K562 (cell line): Measurements from ENCODE around the gene ENKD1. TPM values are rescaled to one million over a fixed set of nuclear protein-coding genes. Genes with fewer than 3 reads are reported as not detected.

Experiments
- ATAC-seq: fragments of 200-7000 bp; cut with Tn5 transposase; 3 replicates; pipeline ENCODE4 v1.9.1; 2020; ENCODE audit warnings: moderate library complexity
- BruUV-seq: library from RNA; stranded (reverse); fragments of 400-500 nt; replicated peaks from 2 replicates; lab custom pipeline; 2021; lab: Mats Ljungman, UMichigan
- CTCF ChIA-PET: fragments of 300-600 bp; formaldehyde crosslinking; extraction: SDS; loops from one replicate; lab custom pipeline; 2021; ENCODE audit warnings: low intra/inter-chr PET ratio; lab: Yijun Ruan, JAX
- POLR2A ChIA-PET: fragments of 300-600, 350-650 bp; sonication (Branson Sonifier 250); formaldehyde crosslinking; extraction: SDS; loops from one replicate; lab custom pipeline; 2021; ENCODE audit warnings: antibody characterized with exemption, inconsistent platforms; lab: Yijun Ruan, JAX
- DNase-seq, 4 experiments: peaks; one replicate each; pipeline versions ENCODE4 v3.0.0 to v3.0.0-alpha.2; 2011 to 2018; ENCODE audit warnings: low spot score in 3 of 4, mixed read lengths in 3 of 4; ENCODE audit errors: extremely low read depth in 1 of 4
- FAIRE-seq: peaks from 2 replicates; lab custom pipeline; 2011; peaks lifted over from hg19 to GRCh38; lab: Jason Lieb, UNC
- H2AFZ ChIP-seq: 2 replicates; pipeline ENCODE4 v1.6.0; 2011; ENCODE audit warnings: low read depth, low read length, control low read depth, inconsistent platforms
- H3K27ac ChIP-seq: fragments of 200-600 bp; 3 replicates; pipeline ENCODE4 v1.8.0; 2011; ENCODE audit warnings: low read depth, mild to moderate bottlenecking, control low read depth, inconsistent platforms, low read length, moderate library complexity, mixed read lengths; ENCODE audit errors: extremely low read depth
- H3K27me3 ChIP-seq, 2 experiments: fragments of 300-600 bp in 1 of 2; 2 replicates in 1 of 2; 3 replicates in 1 of 2; pipeline versions ENCODE4 v1.6.0 to v1.8.0; 2011; ENCODE audit warnings: inconsistent platforms in 2 of 2, low read length in 2 of 2, mild to moderate bottlenecking in 1 of 2, mixed read lengths in 1 of 2, moderate library complexity in 1 of 2; ENCODE audit not compliant: control insufficient read depth in 2 of 2, insufficient read depth in 2 of 2
- H3K36me3 ChIP-seq: fragments of 300-600 bp; 3 replicates; pipeline ENCODE4 v1.8.0; 2011; ENCODE audit warnings: mild to moderate bottlenecking, low read length, inconsistent platforms; ENCODE audit not compliant: control insufficient read depth, insufficient read depth
- H3K4me1 ChIP-seq, 2 experiments: fragments of 200-600 bp in 1 of 2; replicated peaks in 1 of 2; 2 replicates in 1 of 2; 3 replicates in 1 of 2; pipeline versions ENCODE4 v1.5.1 to v1.8.0; 2011; ENCODE audit warnings: inconsistent platforms in 2 of 2, low read length in 2 of 2, mild to moderate bottlenecking in 1 of 2, mixed read lengths in 1 of 2, moderate library complexity in 1 of 2; ENCODE audit not compliant: control insufficient read depth in 2 of 2, insufficient read depth in 2 of 2
- H3K4me2 ChIP-seq: 2 replicates; pipeline ENCODE4 v1.6.1; 2011; ENCODE audit warnings: low read length, control low read depth, inconsistent platforms, mixed read lengths; ENCODE audit not compliant: insufficient read depth
- H3K4me3 ChIP-seq: fragments of 200-600 bp; sonication (generic), shearing (Covaris generic); 2 replicates; pipeline ENCODE4 v1.5.1; 2016; ENCODE audit warnings: control low read depth, inconsistent platforms
- H3K79me2 ChIP-seq: fragments of 200-600 bp; 3 replicates; pipeline ENCODE4 v1.8.0; 2011; ENCODE audit warnings: low read length, inconsistent platforms; ENCODE audit not compliant: control insufficient read depth, insufficient read depth
- H3K9ac ChIP-seq, 2 experiments: 2 replicates each; pipeline versions ENCODE4 v1.6.0 to v1.6.1; 2011; ENCODE audit warnings: low read depth in 2 of 2, low read length in 2 of 2, control low read depth in 1 of 2, inconsistent platforms in 1 of 2, mild to moderate bottlenecking in 1 of 2, mixed read lengths in 1 of 2; ENCODE audit not compliant: insufficient read depth in 1 of 2
- H3K9me1 ChIP-seq: one replicate; pipeline ENCODE4 v1.6.0; 2011; ENCODE audit warnings: inconsistent platforms, mild to moderate bottlenecking, low read length, moderate library complexity; ENCODE audit not compliant: control insufficient read depth, insufficient read depth
- H3K9me3 ChIP-seq: replicated peaks from 2 replicates; pipeline ENCODE4 v1.5.1; 2011; ENCODE audit warnings: low read depth, low read length, inconsistent platforms; ENCODE audit not compliant: control insufficient read depth, insufficient read depth
- H4K20me1 ChIP-seq: replicated peaks from 2 replicates; pipeline ENCODE4 v1.6.1; 2011; ENCODE audit warnings: low read length, inconsistent platforms, mixed read lengths; ENCODE audit not compliant: control insufficient read depth, insufficient read depth
- RBFOX2 ChIP-seq: fragments of 200-400 bp; formaldehyde crosslinking; IDR thresholded peaks from 2 replicates; pipeline ENCODE4 v1.6.1; 2017; ENCODE audit warnings: low read depth, mild to moderate bottlenecking, low read length, moderate library complexity
- WGBS: fragments of 100-300 bp; shearing (Covaris generic); methylation state at CpG from one replicate; pipeline ENCODE4 v1.1.6; 2016; ENCODE audit warnings: low coverage, mixed read lengths; ENCODE audit not compliant: insufficient coverage; ENCODE audit errors: missing lambda C conversion rate; 5-methylcytosine and 5-hydroxymethylcytosine counted together
- in situ Hi-C: fragments of 300-500 bp; cut with MboI; formaldehyde crosslinking; loops from 4 replicates; pipeline ENCODE4 v1.15.0; 2018; ENCODE audit warnings: inconsistent platforms, mixed read lengths
- intact Hi-C: fragments of 100-400 bp; cut with micrococcal nuclease; formaldehyde crosslinking; loops from 2 replicates; pipeline ENCODE4 v1.14.2; 2022
- polyA plus RNA-seq, 8 experiments: library from polyadenylated mRNA; depleted of rRNA in 4 of 8; stranded (reverse) in 5 of 8; unstranded in 3 of 8; fragments of >200 nt; fragmentation: Nextera tagmentation in 2 of 8; fragmentation: Illumina TruSeq in 1 of 8; extraction: Ambion mirVana in 2 of 8; extraction: Trizol in 1 of 8; gene quantifications; 2 replicates each; pipeline versions ENCODE4 v1.2.1 to v1.2.3, GENCODE V29; 2011 to 2014; ENCODE audit warnings: inconsistent platforms in 1 of 8, missing spikeins in 1 of 8
- total RNA-seq, 7 experiments: library from RNA; depleted of rRNA in 6 of 7; stranded (reverse); fragments of >200 nt in 6 of 7; fragmentation: Illumina TruSeq in 2 of 7; extraction: Trizol in 2 of 7; gene quantifications; 2 replicates each; pipeline versions ENCODE4 v1.2.1 to v1.2.3, GENCODE V29; 2011 to 2021; ENCODE audit warnings: low replicate concordance in 1 of 7
- TF ChIP-seq, protein P1 (sequence below): sonication (generic); formaldehyde crosslinking; IDR thresholded peaks from 2 replicates; pipeline ENCODE4 v1.8.0; 2022; ENCODE audit warnings: missing genetic modification reagents, mild to moderate bottlenecking, moderate library complexity, borderline replicate concordance
- TF ChIP-seq, protein P2 (sequence below): fragments of 450-650 bp; formaldehyde crosslinking; IDR thresholded peaks from 2 replicates; pipeline ENCODE4 v1.4.0; 2022; ENCODE audit warnings: missing genetic modification characterization

The ENKD1 gene
- total and polyA plus RNA-seq, 9 of the 15 experiments (the other 6 are each of a cell fraction or from before 2014, with no cell fraction given) = 1.1 to 26.9 (median 8.3) TPM

DNA sequence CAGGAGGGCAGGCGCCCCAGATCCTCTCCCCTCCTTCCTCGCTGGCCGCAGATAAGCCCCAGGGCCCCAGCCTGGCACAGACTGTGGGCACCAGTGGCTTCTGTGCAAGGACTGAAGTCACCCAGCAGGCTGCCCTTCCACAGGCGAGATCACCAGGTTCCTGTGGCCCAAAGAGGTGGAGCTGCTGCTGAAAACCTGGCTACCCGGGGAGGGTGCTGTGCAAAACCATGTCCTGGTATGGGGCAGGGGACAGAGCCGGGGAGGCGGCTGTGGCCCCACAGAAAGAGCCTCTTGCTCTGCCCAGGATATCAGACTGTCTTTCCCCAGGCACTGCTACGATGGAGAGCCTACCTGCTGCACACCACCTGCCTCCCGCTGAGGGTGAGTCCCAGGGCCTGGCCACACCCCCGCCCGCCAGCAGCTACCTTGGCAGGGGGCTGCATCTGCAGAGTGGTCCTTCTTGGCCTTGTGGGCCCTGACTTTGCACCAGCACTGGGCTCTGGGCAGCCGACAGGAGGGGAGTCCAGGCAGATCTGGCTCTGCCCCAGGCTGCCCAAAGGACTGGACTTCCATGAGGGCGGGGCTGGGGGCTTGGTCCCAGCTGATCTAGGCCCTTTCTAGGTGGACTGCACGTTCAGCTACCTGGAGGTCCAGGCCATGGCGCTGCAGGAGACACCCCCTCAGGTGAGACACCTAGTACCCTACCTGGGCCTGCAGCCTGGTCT, 21.0 kb downstream of the ENKD1 start:
- Histone ChIP-seq H3K4me1 (peaks cover 0 to 55% of the 10 kb centered on the region in 2 experiments; a peak in 3 of 5 replicates), H2AFZ (peak overlapping the region; percentile 73; the same call in 1 of the 2 replicates), H3K4me3 (no peak overlapping the region), H4K20me1 (no peaks in the 10 kb centered on the region; the same call in 1 of the 2 replicates), H3K4me2 (peak overlapping the region; percentile 60), H3K79me2 (no peaks in the 10 kb centered on the region), H3K9me1 (no peaks in the 10 kb centered on the region), H3K27ac (no peak overlapping the region), H3K9ac (no peak overlapping the region; a peak in 2 of 4 replicates), H3K36me3 (no peaks in the 10 kb centered on the region), H3K27me3 (peaks cover 8 to 39% of the 10 kb centered on the region in 2 experiments; a peak in 4 of 5 replicates), H3K9me3 (no peaks in the 10 kb centered on the region)
- no peak for ATAC-seq
- DNase-seq = no peak
- ChIA-PET POLR2A (no interaction called here), CTCF (interaction anchor here (1.0 to 2.9 kb wide), 4 partner anchors 83 to 151 kb away, joined by 3 to 50 read pairs (median 18); partner anchors contain the start of gene CTCF)
- intact Hi-C loops = no loop called here
- in situ Hi-C loops = no loop called here
- no TSS peak for BruUV-seq
- 55% methylated on average over 11 of the region's 15 CpGs for WGBS
- peak; percentile 7; the same call in 1 of the 2 replicates for TF ChIP-seq RBFOX2
- TF ChIP-seq, protein P1, sequence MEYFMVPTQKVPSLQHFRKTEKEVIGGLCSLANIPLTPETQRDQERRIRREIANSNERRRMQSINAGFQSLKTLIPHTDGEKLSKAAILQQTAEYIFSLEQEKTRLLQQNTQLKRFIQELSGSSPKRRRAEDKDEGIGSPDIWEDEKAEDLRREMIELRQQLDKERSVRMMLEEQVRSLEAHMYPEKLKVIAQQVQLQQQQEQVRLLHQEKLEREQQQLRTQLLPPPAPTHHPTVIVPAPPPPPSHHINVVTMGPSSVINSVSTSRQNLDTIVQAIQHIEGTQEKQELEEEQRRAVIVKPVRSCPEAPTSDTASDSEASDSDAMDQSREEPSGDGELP = 0 out of 2 replicates have a peak, but pooled peaks have one; percentile 39
- TF ChIP-seq, protein P2, sequence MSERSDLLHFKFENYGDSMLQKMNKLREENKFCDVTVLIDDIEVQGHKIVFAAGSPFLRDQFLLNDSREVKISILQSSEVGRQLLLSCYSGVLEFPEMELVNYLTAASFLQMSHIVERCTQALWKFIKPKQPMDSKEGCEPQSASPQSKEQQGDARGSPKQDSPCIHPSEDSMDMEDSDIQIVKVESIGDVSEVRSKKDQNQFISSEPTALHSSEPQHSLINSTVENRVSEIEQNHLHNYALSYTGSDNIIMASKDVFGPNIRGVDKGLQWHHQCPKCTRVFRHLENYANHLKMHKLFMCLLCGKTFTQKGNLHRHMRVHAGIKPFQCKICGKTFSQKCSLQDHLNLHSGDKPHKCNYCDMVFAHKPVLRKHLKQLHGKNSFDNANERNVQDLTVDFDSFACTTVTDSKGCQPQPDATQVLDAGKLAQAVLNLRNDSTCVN (CRISPR knock-in tag) = no peak
- FAIRE-seq = no peak
